B cell (primary cell): ENCODE results near the gene PADI3. TPM values are rescaled to one million over a fixed set of nuclear protein-coding genes. Genes with fewer than 3 reads are reported as not detected.

Experiments used
- ATAC-seq: fragments of 200-7000 bp; cut with Tn5 transposase; one replicate; pipeline ENCODE4 v1.10.0; 2021; ENCODE audit warnings: low read depth, mild to moderate bottlenecking, moderate number of reproducible peaks, moderate library complexity
- CTCF ChIA-PET: fragments of 350-600 bp; sonication (Branson Sonifier 250); formaldehyde crosslinking; loops from one replicate; lab custom pipeline; 2021; ENCODE audit warnings: antibody characterized with exemption, inconsistent platforms; lab: Charles Lee
- POLR2A ChIA-PET: fragments of 350-600 bp; sonication (Branson Sonifier 250); formaldehyde crosslinking; loops from one replicate; lab custom pipeline; 2021; ENCODE audit warnings: antibody characterized with exemption; lab: Charles Lee
- DNase-seq: peaks from one replicate; pipeline ENCODE4 v3.0.0; 2013
- H2AFZ ChIP-seq: 2 replicates; pipeline ENCODE4 v1.6.1; 2012; ENCODE audit warnings: mild to moderate bottlenecking, low read depth, low read length; ENCODE audit not compliant: insufficient read depth, poor library complexity, severe bottlenecking
- H3K27ac ChIP-seq, 2 donors: 1 replicate in 1 of 2; 2 replicates in 1 of 2; pipeline ENCODE4 v1.5.1; 2012 to 2013; ENCODE audit warnings: low read length in 2 of 2, mild to moderate bottlenecking in 2 of 2, moderate library complexity in 1 of 2
- H3K27me3 ChIP-seq, 4 experiments: fragments of 200-600 bp in 1 of 4; sonication (generic) in 1 of 4; replicated peaks in 1 of 4; 1 replicate in 2 of 4; 2 replicates in 2 of 4; pipeline versions ENCODE4 v1.6.1 to v1.7.0; 2013 to 2016; ENCODE audit warnings: low read length in 3 of 4, mild to moderate bottlenecking in 2 of 4, mixed read lengths in 1 of 4, moderate library complexity in 1 of 4; ENCODE audit not compliant: insufficient read depth in 4 of 4, control insufficient read depth in 3 of 4; ENCODE audit errors: control extremely low read depth in 1 of 4
- H3K36me3 ChIP-seq, 2 experiments: replicated peaks in 1 of 2; 1 replicate in 1 of 2; 2 replicates in 1 of 2; pipeline versions ENCODE4 v1.6.1 to v1.7.1; 2013; ENCODE audit warnings: low read length in 1 of 2; ENCODE audit not compliant: insufficient read depth in 2 of 2, control insufficient read depth in 1 of 2; ENCODE audit errors: control extremely low read depth in 1 of 2, extremely low read depth in 1 of 2
- H3K4me1 ChIP-seq, 2 donors: fragments of 200-600 bp in 1 of 2; sonication (generic) in 1 of 2; 1 replicate in 1 of 2; 2 replicates in 1 of 2; pipeline versions ENCODE4 v1.5.1 to v1.6.1; 2013 to 2017; ENCODE audit warnings: low read length in 2 of 2; ENCODE audit not compliant: control insufficient read depth in 2 of 2, insufficient read depth in 2 of 2
- H3K4me2 ChIP-seq: replicated peaks from 2 replicates; pipeline ENCODE3; 2012; ENCODE audit warnings: mild to moderate bottlenecking, low read depth, low read length; ENCODE audit not compliant: poor library complexity, severe bottlenecking
- H3K4me3 ChIP-seq, 5 experiments: fragments of 200-600 bp in 1 of 5; sonication (generic) in 1 of 5; 1 replicate in 3 of 5; 2 replicates in 2 of 5; pipeline versions ENCODE4 v1.5.1 to v1.7.0; 2011 to 2016; ENCODE audit warnings: low read length in 4 of 5, mild to moderate bottlenecking in 4 of 5, low read depth in 2 of 5, control low read depth in 1 of 5, moderate library complexity in 1 of 5; ENCODE audit not compliant: insufficient read depth in 1 of 5; ENCODE audit errors: control extremely low read depth in 1 of 5, extremely low read depth in 1 of 5
- H3K79me2 ChIP-seq: fragments of 200-600 bp; sonication (generic); one replicate; pipeline ENCODE4 v1.6.0; 2016; ENCODE audit warnings: low read length; ENCODE audit not compliant: control insufficient read depth, insufficient read depth
- H3K9ac ChIP-seq: fragments of 200-600 bp; sonication (generic); 2 replicates; pipeline ENCODE4 v1.6.1; 2017; ENCODE audit warnings: mild to moderate bottlenecking, low read length, moderate library complexity
- H3K9me3 ChIP-seq, 3 donors: one replicate each; pipeline versions ENCODE4 v1.6.1 to v1.7.1; 2013; ENCODE audit warnings: low read length in 2 of 3; ENCODE audit not compliant: control insufficient read depth in 2 of 3, insufficient read depth in 1 of 3; ENCODE audit errors: control extremely low read depth in 1 of 3
- H4K20me1 ChIP-seq: 2 replicates; pipeline ENCODE4 v1.6.0; 2012; ENCODE audit warnings: mild to moderate bottlenecking, low read length; ENCODE audit not compliant: insufficient read depth, control insufficient read depth, poor library complexity, severe bottlenecking
- H3K27ac Mint-ChIP-seq: one replicate; pipeline ENCODE4 v1.8.0; 2021; ENCODE audit warnings: mixed read lengths
- H3K27me3 Mint-ChIP-seq: one replicate; pipeline ENCODE4 v1.8.0; 2021; ENCODE audit warnings: mixed read lengths
- H3K4me1 Mint-ChIP-seq: one replicate; pipeline ENCODE4 v1.8.0; 2021; ENCODE audit warnings: mixed read lengths
- H3K4me3 Mint-ChIP-seq: one replicate; pipeline ENCODE4 v1.8.0; 2021; ENCODE audit warnings: mixed read lengths
- H3K9me3 Mint-ChIP-seq: one replicate; pipeline ENCODE4 v1.8.0; 2022; ENCODE audit warnings: mixed read lengths; ENCODE audit not compliant: insufficient read depth
- EZH2 ChIP-seq: IDR thresholded peaks from 2 replicates; pipeline ENCODE4 v1.6.1; 2012; ENCODE audit warnings: borderline replicate concordance, low read depth, mild to moderate bottlenecking, moderate library complexity, low read length; ENCODE audit not compliant: insufficient read depth, poor library complexity, severe bottlenecking
- WGBS: methylation state at CpG from one replicate; pipeline ENCODE4 v1.1.5; 2013; ENCODE audit warnings: missing lambda C conversion rate; ENCODE audit not compliant: insufficient coverage; 5-methylcytosine and 5-hydroxymethylcytosine counted together
- intact Hi-C: fragments of 100-400 bp; cut with micrococcal nuclease; formaldehyde crosslinking; loops from one replicate; pipeline ENCODE4 v1.10.0; 2022
- polyA plus RNA-seq: library from polyadenylated mRNA; depleted of rRNA; stranded (reverse); fragments of >200 nt; gene quantifications from 2 replicates; pipeline ENCODE4 v1.2.3, GENCODE V29; 2012
- total RNA-seq, 2 donors: library from RNA; stranded (reverse); fragments of 120-200 nt in 1 of 2; gene quantifications; 1 replicate in 1 of 2; 2 replicates in 1 of 2; pipeline versions ENCODE4 v1.2.3 to v1.2.4, GENCODE V29; 2013 to 2022
- TF ChIP-seq, protein P1 (sequence below): fragments of 200-600 bp; IDR thresholded peaks from one replicate; pipeline ENCODE4 v1.8.0; 2022; ENCODE audit warnings: antibody characterized with exemption, mild to moderate bottlenecking

The PADI3 gene
- total and polyA plus RNA-seq, 2 donors (not counting 1 experiment from before 2014, with no cell fraction given) = not detected

DNA sequence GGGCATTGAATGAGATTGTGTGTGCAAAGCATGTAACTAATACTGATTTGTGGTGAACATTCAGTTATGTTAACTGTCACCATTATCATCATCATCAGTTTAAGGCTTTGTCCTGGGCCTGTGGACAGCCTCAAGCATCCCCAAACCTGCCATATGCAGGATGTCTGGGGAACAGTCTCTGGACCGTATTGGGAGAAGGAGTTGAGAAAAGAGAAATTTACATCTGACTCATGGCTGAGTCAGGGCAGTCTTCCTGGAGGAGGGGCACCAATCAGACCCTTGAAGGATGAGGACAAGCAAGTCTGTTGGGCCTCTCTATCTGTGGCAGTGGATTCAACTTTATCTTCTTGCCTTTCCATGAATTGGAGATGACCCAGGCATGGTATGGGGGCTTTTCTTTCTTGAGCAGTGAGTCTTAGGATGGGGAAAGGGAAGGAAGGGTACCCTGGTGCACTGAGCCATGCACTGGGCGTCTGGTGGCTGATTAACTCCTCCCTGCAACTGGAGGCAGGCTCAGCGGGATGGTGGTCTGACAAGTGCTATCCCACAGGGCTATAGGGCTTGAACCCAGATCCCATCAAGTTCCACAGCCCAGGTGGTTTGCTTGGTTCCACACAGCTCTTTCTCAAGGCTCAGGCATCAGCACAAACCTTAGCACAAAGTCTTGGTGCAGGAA lies 2.9 kb downstream of the PADI3 start:
- intact Hi-C loops = no loop called here
- ATAC-seq (no peak), DNase-seq (no peak)
- Histone ChIP-seq H3K4me3 (no peak overlapping the region), H3K4me1 (no peaks in the 10 kb centered on the region), H3K36me3 (no peaks in the 10 kb centered on the region), H3K27me3 (peaks cover 0 to 6% (median 0%) of the 10 kb centered on the region in 4 experiments), H3K27ac (no peak overlapping the region), H2AFZ (no peak overlapping the region), H4K20me1 (no peaks in the 10 kb centered on the region), H3K9ac (no peak overlapping the region), H3K9me3 (no peaks in the 10 kb centered on the region), H3K79me2 (no peaks in the 10 kb centered on the region), H3K4me2 (no peak overlapping the region)
- TF ChIP-seq, protein P1, sequence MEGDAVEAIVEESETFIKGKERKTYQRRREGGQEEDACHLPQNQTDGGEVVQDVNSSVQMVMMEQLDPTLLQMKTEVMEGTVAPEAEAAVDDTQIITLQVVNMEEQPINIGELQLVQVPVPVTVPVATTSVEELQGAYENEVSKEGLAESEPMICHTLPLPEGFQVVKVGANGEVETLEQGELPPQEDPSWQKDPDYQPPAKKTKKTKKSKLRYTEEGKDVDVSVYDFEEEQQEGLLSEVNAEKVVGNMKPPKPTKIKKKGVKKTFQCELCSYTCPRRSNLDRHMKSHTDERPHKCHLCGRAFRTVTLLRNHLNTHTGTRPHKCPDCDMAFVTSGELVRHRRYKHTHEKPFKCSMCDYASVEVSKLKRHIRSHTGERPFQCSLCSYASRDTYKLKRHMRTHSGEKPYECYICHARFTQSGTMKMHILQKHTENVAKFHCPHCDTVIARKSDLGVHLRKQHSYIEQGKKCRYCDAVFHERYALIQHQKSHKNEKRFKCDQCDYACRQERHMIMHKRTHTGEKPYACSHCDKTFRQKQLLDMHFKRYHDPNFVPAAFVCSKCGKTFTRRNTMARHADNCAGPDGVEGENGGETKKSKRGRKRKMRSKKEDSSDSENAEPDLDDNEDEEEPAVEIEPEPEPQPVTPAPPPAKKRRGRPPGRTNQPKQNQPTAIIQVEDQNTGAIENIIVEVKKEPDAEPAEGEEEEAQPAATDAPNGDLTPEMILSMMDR = no peak
- TF ChIP-seq EZH2 = no peak
- no peak overlapping the region for H3K27ac Mint-ChIP-seq
- ChIA-PET POLR2A (no interaction called here), CTCF (interaction anchor here (0.6 kb wide), 1 partner anchor 24 kb away, joined by 3 read pairs; no protein-coding TSS in a partner anchor)
- no peaks in the 10 kb centered on the region for H3K9me3 Mint-ChIP-seq
- no peaks in the 10 kb centered on the region for H3K4me1 Mint-ChIP-seq
- WGBS = 43% methylated on average over 1 of the region's 3 CpGs
- peaks cover 13% of the 10 kb centered on the region for H3K27me3 Mint-ChIP-seq
- no peak overlapping the region for H3K4me3 Mint-ChIP-seq

DNA sequence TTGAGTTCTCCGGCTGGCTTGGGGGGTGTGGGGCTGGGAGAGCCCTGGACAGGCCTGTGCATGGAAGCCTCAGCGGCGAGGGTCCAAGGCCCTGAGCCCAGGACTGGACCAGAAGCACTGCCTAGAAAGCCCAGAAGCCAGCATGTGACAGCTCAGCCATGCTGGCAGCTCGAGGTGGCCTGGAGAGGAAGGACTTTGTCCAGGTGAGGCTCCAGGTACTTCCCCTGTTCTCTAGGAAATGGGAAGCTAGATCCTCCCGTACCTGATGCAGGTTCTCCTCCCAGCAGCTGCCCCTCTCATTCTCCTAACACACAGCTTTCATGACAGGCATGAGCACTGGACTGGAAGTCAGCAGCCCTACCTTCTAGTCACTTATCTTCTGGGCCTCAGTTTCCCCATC lies 6.4 kb downstream of the PADI3 start:
- H3K9me3 Mint-ChIP-seq = no peaks in the 10 kb centered on the region
- H3K4me1 ChIP-seq = no peaks in the 10 kb centered on the region
- H3K79me2 ChIP-seq = no peaks in the 10 kb centered on the region
- no peaks in the 10 kb centered on the region for H3K4me1 Mint-ChIP-seq
- TF ChIP-seq EZH2 = no peak
- H3K9ac ChIP-seq = no peak overlapping the region
- CTCF ChIA-PET = no interaction called here
- ATAC-seq = no peak
- H2AFZ ChIP-seq = no peak overlapping the region
- no peak overlapping the region for H3K4me2 ChIP-seq
- POLR2A ChIA-PET = no interaction called here
- H3K4me3 ChIP-seq = no peak overlapping the region
- H3K27me3 ChIP-seq = peaks cover 0 to 10% (median 0%) of the 10 kb centered on the region in 4 experiments
- no peak overlapping the region for H3K27ac Mint-ChIP-seq
- peaks cover 0 to 1% (median 0%) of the 10 kb centered on the region in 3 donors for H3K9me3 ChIP-seq
- no peaks in the 10 kb centered on the region for H4K20me1 ChIP-seq
- H3K27ac ChIP-seq = no peak overlapping the region
- no peak overlapping the region for H3K4me3 Mint-ChIP-seq
- 80% methylated on average over 4 of the region's 5 CpGs for WGBS
- DNase-seq = no peak
- peaks cover 16% of the 10 kb centered on the region for H3K27me3 Mint-ChIP-seq
- no peaks in the 10 kb centered on the region for H3K36me3 ChIP-seq
- intact Hi-C loops = no loop called here
